Stimulated activated CD4-positive, alpha-beta T cell treated with anti-CD3 and anti-CD28 coated beads, Interleukin-12 subunit alpha, Interleukin-12 subunit beta, amount 100 ng/mL, for 24 hours (primary cell): ENCODE measurements around the gene RAPH1.

Experiments used
- DNase-seq, 2 experiments: peaks; one replicate each; pipeline ENCODE4 v3.0.0-alpha.2; 2020; ENCODE audit warnings: low read depth in 2 of 2

The RAPH1 gene

DNA sequence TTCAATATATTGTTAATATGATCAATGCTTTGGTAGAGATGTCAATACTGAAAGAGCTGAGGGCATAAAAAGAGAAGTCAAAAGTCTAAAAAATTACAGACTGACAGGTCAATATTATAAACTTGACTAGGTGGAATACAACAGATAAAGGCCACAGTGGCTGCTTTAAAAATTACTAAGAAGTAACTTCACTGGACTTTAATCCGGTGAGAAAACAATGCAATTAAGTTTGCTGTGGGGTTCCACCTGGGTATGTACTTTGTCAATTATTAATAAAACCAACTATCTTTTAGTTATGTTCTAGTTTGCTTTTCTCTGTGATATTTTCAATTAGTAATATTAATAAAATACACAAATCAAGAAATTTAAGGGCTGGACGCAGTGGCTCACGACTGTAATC, 44.7 kb downstream of the RAPH1 start:
- DNase-seq = no peak

DNA sequence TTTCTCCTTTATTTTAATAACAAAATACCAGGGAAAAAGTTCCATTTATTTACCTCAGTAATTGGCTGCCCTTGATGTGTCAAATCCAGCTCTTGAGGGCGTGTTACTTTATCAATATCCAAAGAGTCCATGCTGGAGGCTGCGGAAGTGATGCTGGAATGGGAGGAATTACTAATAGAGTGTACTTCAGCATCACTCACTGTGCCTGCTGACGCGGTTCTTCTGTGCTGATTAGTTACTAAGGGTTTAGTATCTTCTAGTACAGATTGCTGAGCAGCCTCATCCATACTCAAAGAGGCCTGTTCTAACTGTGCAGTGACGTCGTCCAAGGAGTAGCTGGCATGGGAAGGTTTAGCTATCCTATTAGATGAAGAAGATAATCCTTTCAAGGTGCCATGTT, 45.6 kb downstream of the RAPH1 start:
- DNase-seq = no peak

DNA sequence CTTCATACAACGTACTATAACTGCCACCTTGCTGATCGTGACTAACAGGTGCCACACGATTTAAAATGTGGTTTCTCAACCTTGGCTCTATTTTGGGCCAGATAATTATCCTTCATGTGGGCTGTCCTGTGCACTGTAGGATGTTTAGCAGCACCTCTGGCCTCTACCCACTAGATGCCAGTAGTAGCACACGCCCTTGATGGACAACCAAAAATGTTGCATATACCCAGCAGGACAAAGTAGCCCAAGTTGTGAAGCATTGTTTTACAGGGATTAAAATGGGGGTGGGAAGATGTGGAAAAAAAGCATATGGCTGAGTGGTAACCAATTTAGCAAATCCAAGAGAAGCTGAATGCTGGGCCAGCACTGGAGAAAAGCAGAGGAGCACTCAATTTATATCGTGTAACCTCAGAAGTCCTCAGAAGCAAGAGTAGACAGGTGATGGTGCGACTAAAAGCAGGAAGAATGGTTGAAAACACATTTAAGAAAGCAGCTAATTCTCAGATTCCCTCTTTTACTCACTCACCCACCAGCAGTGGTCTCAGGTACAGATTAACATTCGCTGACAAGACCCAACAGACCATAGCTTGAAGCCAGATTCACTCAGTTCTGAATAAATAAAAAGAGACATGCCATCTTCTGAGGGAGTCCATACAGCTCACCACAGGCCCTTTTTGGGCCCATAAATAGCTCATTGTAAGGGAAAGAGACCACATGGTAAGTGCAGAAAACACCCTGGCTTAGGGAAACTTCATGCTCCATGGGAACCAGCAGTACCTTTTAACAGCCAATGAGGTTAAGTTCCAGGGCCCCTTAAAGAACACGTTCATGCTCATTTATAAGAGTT, 50.6 kb downstream of the RAPH1 start:
- peak in 1 of 2 experiments; percentile 25 for DNase-seq

DNA sequence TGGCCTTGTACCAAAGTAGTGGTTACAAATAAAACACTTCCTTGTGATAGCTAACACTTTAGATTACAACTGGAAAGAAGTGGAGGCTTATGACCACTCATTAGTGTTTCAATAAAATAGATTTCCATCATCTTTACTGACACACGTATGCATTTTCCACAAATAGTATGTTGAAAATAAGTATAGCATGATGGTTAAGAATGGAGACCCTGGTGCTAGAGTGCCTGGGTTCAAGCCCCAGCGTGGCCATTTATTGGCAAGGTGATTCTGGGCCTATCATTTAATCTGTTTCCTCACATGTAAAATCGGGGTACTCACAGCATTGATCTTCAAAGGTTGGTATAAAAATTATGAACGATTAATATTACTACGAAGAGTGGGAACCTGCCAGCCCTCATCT, 54.5 kb downstream of the RAPH1 start:
- DNase-seq = no peak

DNA sequence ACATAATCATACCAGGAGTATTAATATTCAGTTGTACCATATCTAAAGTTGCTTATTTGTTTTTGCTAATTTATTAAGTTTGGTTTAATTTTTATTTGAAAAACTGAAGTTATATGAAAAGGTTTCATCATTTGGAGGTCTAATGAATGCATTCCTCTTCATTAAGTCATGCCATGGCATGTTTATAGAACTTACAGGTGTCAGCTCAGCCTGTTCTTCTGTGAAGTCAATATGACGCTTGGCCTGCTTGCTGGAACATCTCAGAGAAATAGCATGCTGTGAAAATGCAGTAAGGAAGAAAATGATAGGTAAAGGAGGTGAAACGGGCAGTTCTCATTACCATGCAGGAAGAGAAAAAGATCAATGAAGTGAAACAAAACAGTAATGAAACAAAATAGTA, 58.2 kb downstream of the RAPH1 start:
- no peak for DNase-seq

DNA sequence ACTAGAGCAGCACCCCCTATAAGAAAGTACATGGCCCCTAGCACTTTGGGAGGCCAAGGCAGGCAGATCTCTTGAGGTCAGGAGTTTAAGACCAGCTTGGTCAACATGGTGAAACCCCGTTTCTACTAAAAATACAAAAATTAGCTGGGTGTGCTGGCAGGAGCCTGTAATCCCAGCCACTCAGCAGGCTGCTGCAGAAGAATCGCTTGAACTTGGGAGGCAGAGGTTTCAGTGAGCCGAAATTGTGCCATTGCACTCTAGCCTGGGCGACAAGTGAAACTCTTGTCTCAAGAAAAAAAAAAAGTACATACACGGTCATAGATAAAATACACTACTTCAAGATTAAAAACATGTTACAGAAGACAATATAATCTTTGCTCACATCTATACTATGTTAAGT, 63.8 kb downstream of the RAPH1 start:
- DNase-seq = no peak

- DNase-seq = no peak
Observed at GRCh38 chr2:203470371-203470770, 64.7 kb downstream of the RAPH1 start.

DNA sequence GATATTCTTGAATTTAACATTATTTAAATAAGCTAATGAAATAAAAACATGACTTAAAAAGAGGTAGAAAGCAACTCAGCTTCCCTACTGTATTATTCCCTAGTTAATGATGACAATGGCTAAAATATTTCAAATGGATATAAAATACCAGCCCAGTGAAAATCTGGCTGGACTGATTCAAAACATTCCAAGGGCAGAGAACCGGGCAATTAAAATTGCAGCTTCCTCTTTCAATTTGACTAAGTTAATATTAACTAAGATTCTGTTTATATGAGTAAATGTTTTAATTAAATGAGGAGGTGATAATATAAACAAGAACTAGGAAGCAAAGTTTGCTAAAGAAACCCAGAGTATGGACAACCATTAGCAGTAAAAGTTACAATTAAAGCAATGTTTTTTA, 65.6 kb downstream of the RAPH1 start:
- DNase-seq = no peak

GRCh38 chr2:203463266-203463678, 71.8 kb downstream of the RAPH1 start:
- no peak for DNase-seq

DNA sequence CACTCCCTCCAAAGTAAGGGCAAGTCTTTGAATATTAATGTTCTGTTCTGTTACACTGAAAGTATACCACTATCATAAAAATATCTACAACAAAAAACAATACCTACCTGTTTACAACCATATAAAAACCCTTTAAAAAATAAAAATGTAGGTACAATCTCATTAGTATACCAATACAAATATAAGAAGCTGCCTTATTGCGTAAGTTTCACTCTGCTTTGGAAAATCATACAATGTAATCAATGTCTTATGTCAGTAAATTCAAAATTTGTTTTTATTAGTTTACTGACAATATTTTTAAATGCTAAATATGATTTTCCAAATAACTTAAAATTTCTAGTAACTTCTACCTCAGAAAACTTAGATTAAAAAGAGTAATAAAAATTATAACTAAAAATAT, 72.8 kb downstream of the RAPH1 start:
- DNase-seq = no peak

DNA sequence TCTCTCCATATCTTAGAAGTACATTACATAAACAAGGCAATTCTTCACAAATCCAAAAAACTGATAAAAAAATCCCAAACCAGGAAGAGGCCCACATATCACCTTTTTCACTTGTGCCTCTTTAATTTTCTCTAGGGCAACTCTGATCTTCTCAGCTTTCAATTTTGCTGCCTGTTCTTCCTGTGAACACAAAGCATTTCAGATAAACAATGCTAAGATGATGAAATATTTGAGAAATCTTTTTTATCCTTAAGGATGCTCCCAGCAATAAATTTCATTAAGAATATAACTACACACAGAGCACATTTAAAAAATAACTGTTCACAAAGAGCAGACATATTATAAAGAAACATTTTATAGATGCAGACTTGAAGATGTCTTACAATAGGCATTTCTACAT, 73.4 kb downstream of the RAPH1 start:
- DNase-seq = no peak

GRCh38 chr2:203455209-203455608, 79.9 kb downstream of the RAPH1 start:
- DNase-seq = no peak

DNA sequence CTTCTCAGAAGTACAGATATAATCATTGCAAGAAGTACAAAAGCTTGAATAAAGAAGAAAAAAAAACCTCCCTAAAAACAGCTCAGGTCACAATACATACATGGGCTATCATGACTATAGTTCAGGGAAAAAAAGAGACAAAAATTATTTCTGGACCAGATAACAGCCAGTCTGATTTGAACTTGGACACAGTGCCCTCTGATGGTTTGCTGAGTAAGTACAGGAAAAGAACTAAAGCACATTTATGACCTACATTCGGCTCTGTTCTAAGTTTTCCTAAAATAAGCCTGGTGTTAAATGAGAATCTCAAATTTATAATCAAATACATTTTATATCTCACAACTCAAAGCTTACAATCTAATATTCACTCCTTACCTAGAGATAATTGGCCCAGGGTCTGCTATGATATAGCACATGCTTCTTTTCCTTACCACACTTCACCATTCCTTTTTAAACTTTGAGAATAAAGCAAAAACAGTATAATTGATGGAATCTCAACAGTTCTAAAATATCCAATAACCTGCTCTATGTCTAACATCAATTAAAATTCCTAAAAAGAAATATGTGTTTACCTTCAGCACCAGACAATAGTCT, 81.1 kb downstream of the RAPH1 start:
- no peak for DNase-seq

- no peak for DNase-seq
Observed at GRCh38 chr2:203451689-203452088, 83.4 kb downstream of the RAPH1 start.

DNA sequence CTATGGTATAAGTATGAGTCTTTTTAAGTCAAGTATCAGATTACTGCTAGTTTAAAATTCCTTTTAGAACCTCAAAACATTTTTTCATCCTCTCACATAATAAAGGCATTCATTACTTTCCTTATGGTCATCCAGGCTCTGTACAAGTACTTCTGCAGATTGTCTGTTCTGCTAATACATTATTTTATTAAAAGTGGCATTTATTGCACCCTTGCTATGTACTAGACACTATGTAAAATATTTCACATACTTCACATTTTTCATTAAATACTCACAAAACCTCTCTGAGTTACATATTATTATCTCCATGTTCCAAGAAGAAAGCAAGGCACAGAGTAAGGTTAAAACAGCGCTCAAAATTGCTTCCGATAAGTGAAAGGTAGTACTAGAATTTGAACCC, 84.1 kb downstream of the RAPH1 start:
- DNase-seq = no peak

- no peak for DNase-seq
Observed at GRCh38 chr2:203450561-203450960, 84.5 kb downstream of the RAPH1 start.

GRCh38 chr2:203446780-203447179, 88.3 kb downstream of the RAPH1 start:
- no peak for DNase-seq

GRCh38 chr2:203446071-203446481, 89.0 kb downstream of the RAPH1 start:
- no peak for DNase-seq

GRCh38 chr2:203444738-203445137, 90.4 kb downstream of the RAPH1 start:
- no peak for DNase-seq

DNA sequence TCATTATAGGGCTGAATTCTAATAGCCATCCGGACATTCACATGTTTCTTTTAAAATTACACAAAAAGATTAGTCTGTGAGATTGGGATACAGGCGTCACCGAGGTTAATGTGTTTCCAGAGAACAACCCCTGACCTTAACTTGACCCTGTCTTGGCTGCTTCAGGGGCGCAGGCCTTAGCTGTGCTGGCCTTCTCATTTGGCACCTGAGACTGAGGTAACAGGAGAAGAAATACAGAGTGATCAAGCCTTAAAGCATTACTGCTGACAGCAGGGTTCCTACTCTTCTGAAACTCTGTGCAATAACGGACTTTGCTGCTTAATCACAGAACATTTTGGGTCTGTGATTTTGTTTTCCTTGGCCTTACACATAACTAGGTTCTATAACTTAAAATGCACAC, 92.6 kb downstream of the RAPH1 start:
- DNase-seq = no peak

- DNase-seq = no peak
Observed at GRCh38 chr2:203441463-203441862, 93.6 kb downstream of the RAPH1 start.

DNA sequence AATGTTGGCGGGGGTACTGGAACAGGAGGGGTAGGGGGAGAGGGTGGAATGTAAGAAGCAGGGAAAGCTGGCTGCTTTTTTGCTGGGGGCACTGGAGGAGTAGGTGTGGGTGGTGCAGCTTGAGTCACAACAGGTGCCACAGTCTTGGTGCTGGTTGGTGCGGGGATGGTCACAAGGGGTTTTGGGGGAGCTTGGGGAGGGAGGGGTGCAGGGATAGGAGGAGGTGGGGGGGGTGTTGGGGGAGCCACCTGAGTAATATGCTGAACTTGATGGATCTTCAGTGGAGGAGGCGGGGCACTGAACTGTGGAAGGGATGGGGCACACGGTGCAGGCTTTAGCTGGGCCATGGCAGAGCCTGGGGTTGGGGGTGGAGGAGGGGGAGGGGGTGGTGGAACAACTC, 94.4 kb downstream of the RAPH1 start:
- DNase-seq = no peak

DNA sequence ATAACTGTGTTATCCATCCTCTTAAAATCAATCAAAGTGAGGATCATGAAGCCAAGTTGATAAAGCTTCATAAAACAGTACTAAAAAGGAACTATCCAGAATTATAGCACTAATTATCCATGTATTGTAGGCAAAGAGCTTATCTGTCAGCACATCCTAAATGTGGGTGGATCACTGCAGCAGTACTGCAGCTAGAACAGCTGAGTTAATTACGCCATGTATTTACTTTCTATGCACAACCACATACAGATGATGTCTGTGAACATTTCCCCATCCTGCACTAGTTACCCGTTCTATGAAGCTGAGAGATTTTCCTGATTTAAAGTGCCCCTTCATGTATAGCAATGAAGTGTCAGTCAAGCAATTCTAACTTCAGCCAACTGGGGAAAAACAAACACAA, 96.6 kb downstream of the RAPH1 start:
- DNase-seq = no peak

GRCh38 chr2:203437511-203437910, 97.6 kb downstream of the RAPH1 start:
- no peak for DNase-seq
